IMR-90 (cell line): ENCODE results near the gene PI4K2B. TPM values are rescaled to one million over a fixed set of nuclear protein-coding genes. Genes with fewer than 3 reads are reported as not detected.

Experiments
- ATAC-seq: fragments of 200-7000 bp; cut with Tn5 transposase; 2 replicates; pipeline ENCODE4 v1.9.1; 2020; ENCODE audit warnings: low read depth, mild to moderate bottlenecking, moderate library complexity
- BruUV-seq: library from RNA; stranded (reverse); fragments of 400-500 nt; replicated peaks from 2 replicates; lab custom pipeline; 2021; lab: Mats Ljungman, UMichigan
- CTCF ChIA-PET: fragments of 300-600 bp; formaldehyde crosslinking; extraction: SDS; loops from one replicate; lab custom pipeline; 2021; ENCODE audit warnings: antibody characterized with exemption; lab: Yijun Ruan, JAX
- POLR2A ChIA-PET: fragments of 300-600 bp; sonication (Branson Sonifier 250); formaldehyde crosslinking; loops from one replicate; lab custom pipeline; 2022; ENCODE audit warnings: antibody characterized with exemption; ENCODE audit not compliant: unreplicated experiment; lab: Charles Lee
- DNase-seq: peaks from one replicate; pipeline ENCODE4 v3.0.0; 2013
- H2AFZ ChIP-seq: replicated peaks from 2 replicates; pipeline ENCODE3; 2013; ENCODE audit warnings: low read length, mild to moderate bottlenecking; ENCODE audit not compliant: poor library complexity
- H2AK5ac ChIP-seq: 2 replicates; pipeline ENCODE4 v1.6.1; 2013; ENCODE audit warnings: low read depth, low read length, inconsistent platforms
- H2AK9ac ChIP-seq: replicated peaks from 2 replicates; pipeline ENCODE3; 2013; ENCODE audit warnings: mild to moderate bottlenecking, low read depth, low read length, moderate library complexity; ENCODE audit not compliant: poor library complexity
- H2BK120ac ChIP-seq: 2 replicates; pipeline ENCODE4 v1.6.1; 2013; ENCODE audit warnings: low read depth, low read length, inconsistent platforms
- H2BK15ac ChIP-seq: 3 replicates; pipeline ENCODE4 v1.6.1; 2013; ENCODE audit warnings: low read depth, low read length, inconsistent platforms
- H2BK20ac ChIP-seq: 2 replicates; pipeline ENCODE4 v1.6.1; 2013; ENCODE audit warnings: low read depth, mild to moderate bottlenecking, inconsistent platforms, low read length, moderate library complexity
- H2BK5ac ChIP-seq: 2 replicates; pipeline ENCODE4 v1.6.1; 2013; ENCODE audit warnings: mild to moderate bottlenecking, low read depth, low read length, inconsistent platforms; ENCODE audit not compliant: poor library complexity, severe bottlenecking
- H3K14ac ChIP-seq: replicated peaks from 2 replicates; pipeline ENCODE4 v1.6.1; 2013; ENCODE audit warnings: low read depth, low read length, inconsistent platforms
- H3K18ac ChIP-seq: 2 replicates; pipeline ENCODE4 v1.6.1; 2013; ENCODE audit warnings: low read depth, low read length, control low read depth
- H3K23ac ChIP-seq: 2 replicates; pipeline ENCODE4 v1.6.1; 2013; ENCODE audit warnings: low read depth, low read length, inconsistent platforms
- H3K27ac ChIP-seq: 2 replicates; pipeline ENCODE4 v1.5.1; 2013; ENCODE audit warnings: mild to moderate bottlenecking, control low read depth, low read length; ENCODE audit not compliant: insufficient read depth
- H3K27me3 ChIP-seq: 2 replicates; pipeline ENCODE4 v1.6.1; 2013; ENCODE audit warnings: low read length; ENCODE audit not compliant: control insufficient read depth, insufficient read depth
- H3K36me3 ChIP-seq: 2 replicates; pipeline ENCODE4 v1.6.1; 2013; ENCODE audit warnings: low read length, mixed read lengths; ENCODE audit not compliant: control insufficient read depth, insufficient read depth
- H3K4ac ChIP-seq: 2 replicates; pipeline ENCODE4 v1.6.1; 2013; ENCODE audit warnings: low read depth, low read length, inconsistent platforms
- H3K4me1 ChIP-seq: 2 replicates; pipeline ENCODE4 v1.6.1; 2013; ENCODE audit warnings: low read length, mixed read lengths; ENCODE audit not compliant: control insufficient read depth, insufficient read depth
- H3K4me2 ChIP-seq: 2 replicates; pipeline ENCODE4 v1.6.1; 2013; ENCODE audit warnings: low read depth, mild to moderate bottlenecking, control low read depth, low read length, moderate library complexity
- H3K4me3 ChIP-seq: 2 replicates; pipeline ENCODE4 v1.5.1; 2013; ENCODE audit warnings: low read depth, mild to moderate bottlenecking, control low read depth, low read length, moderate library complexity; ENCODE audit not compliant: insufficient read depth
- H3K56ac ChIP-seq: 2 replicates; pipeline ENCODE4 v1.6.1; 2013; ENCODE audit warnings: low read length, inconsistent platforms; ENCODE audit not compliant: insufficient read depth; ENCODE audit errors: extremely low read depth
- H3K79me1 ChIP-seq, 2 experiments: 2 replicates each; pipeline ENCODE4 v1.6.1; 2013; ENCODE audit warnings: low read length in 2 of 2, inconsistent platforms in 1 of 2, low read depth in 1 of 2
- H3K9ac ChIP-seq: 2 replicates; pipeline ENCODE4 v1.6.1; 2013; ENCODE audit warnings: low read depth, low read length, control low read depth
- H3K9me1 ChIP-seq: 2 replicates; pipeline ENCODE4 v1.6.1; 2013; ENCODE audit warnings: low read length, inconsistent platforms; ENCODE audit not compliant: insufficient read depth
- H3K9me3 ChIP-seq: 2 replicates; pipeline ENCODE4 v1.6.1; 2013; ENCODE audit warnings: low read length; ENCODE audit not compliant: control insufficient read depth, insufficient read depth
- H4K20me1 ChIP-seq: 2 replicates; pipeline ENCODE4 v1.6.1; 2013; ENCODE audit warnings: low read length, inconsistent platforms; ENCODE audit not compliant: insufficient read depth
- H4K5ac ChIP-seq: 2 replicates; pipeline ENCODE4 v1.6.1; 2013; ENCODE audit warnings: mild to moderate bottlenecking, low read depth, low read length, control low read depth
- H4K8ac ChIP-seq, 2 experiments: 2 replicates each; pipeline ENCODE4 v1.6.1; 2013; ENCODE audit warnings: low read depth in 2 of 2, low read length in 2 of 2, control low read depth in 1 of 2, inconsistent platforms in 1 of 2
- H4K91ac ChIP-seq: 2 replicates; pipeline ENCODE4 v1.6.1; 2013; ENCODE audit warnings: low read depth, low read length, inconsistent platforms; ENCODE audit not compliant: insufficient read depth
- BHLHE40 ChIP-seq: fragments of 150-350 bp; IDR thresholded peaks from 2 replicates; pipeline ENCODE4 v1.6.1; 2016; ENCODE audit warnings: mild to moderate bottlenecking, low read depth, low read length
- CHD1 ChIP-seq: IDR thresholded peaks from 2 replicates; pipeline ENCODE4 v1.6.1; 2012; ENCODE audit warnings: low read depth, low read length, improper control_type of control experiment
- ELK1 ChIP-seq: fragments of 150-350 bp; IDR thresholded peaks from 2 replicates; pipeline ENCODE4 v1.6.1; 2016; ENCODE audit warnings: low read depth, mild to moderate bottlenecking, low read length, moderate library complexity, borderline replicate concordance
- POLR2A ChIP-seq: IDR thresholded peaks from 2 replicates; pipeline ENCODE4 v1.6.1; 2012; ENCODE audit warnings: mild to moderate bottlenecking, low read depth, low read length
- RAD21 ChIP-seq: IDR thresholded peaks from 2 replicates; pipeline ENCODE4 v1.6.1; 2012; ENCODE audit warnings: low read length, improper control_type of control experiment
- USF2 ChIP-seq: fragments of 150-350 bp; IDR thresholded peaks from 2 replicates; pipeline ENCODE4 v1.6.1; 2017; ENCODE audit warnings: mild to moderate bottlenecking, antibody characterized with exemption, low read length, low read depth
- WGBS, 2 experiments: methylation state at CpG; one replicate each; pipeline versions ENCODE4 v1.1.5 to v1.1.7; 2013; ENCODE audit warnings: missing lambda C conversion rate in 2 of 2; ENCODE audit not compliant: insufficient read length in 1 of 2; ENCODE audit errors: extremely low coverage in 2 of 2; 5-methylcytosine and 5-hydroxymethylcytosine counted together
- dilution Hi-C: fragments of 300-500 bp; cut with HindIII; formaldehyde crosslinking; loops from one replicate; pipeline ENCODE4 v1.14.3; 2018; ENCODE audit warnings: low sequenced_read_pairs; ENCODE audit not compliant: unreplicated experiment
- in situ Hi-C: fragments of 300-500 bp; cut with MboI; formaldehyde crosslinking; loops from 3 replicates; pipeline ENCODE4 v1.14.3; 2019; ENCODE audit warnings: low sequenced_read_pairs, inconsistent platforms, mixed read lengths
- intact Hi-C: fragments of 100-400 bp; cut with micrococcal nuclease; formaldehyde crosslinking; loops from 2 replicates; pipeline ENCODE4 v1.10.0; 2022
- polyA plus RNA-seq, 3 experiments: library from polyadenylated mRNA; depleted of rRNA; stranded (reverse); fragments of >200 nt; gene quantifications; 2 replicates each; pipeline ENCODE4 v1.2.3, GENCODE V29; 2012; ENCODE audit warnings: low replicate concordance in 1 of 3
- total RNA-seq: library from RNA; depleted of rRNA; stranded (reverse); fragments of >200 nt; gene quantifications from 2 replicates; pipeline ENCODE4 v1.2.3, GENCODE V29; 2012
- TF ChIP-seq, protein P1 (sequence below): conservative IDR thresholded peaks from 2 replicates; pipeline ENCODE4 v1.5.1; 2012; ENCODE audit warnings: mild to moderate bottlenecking, low read depth, low read length, improper control_type of control experiment

PI4K2B gene
- total and polyA plus RNA-seq, 2 of the 4 experiments (the other 2 are of a cell fraction): 6.5 to 7.6 TPM

- dilution Hi-C loops: no loop called here
- Histone ChIP-seq H3K27ac (no peak overlapping the region), H3K56ac (no peak overlapping the region), H3K4me1 (no peaks in the 10 kb centered on the region), H3K79me1 (no peaks in the 10 kb centered on the region), H3K9me1 (no peaks in the 10 kb centered on the region), H3K4ac (no peak overlapping the region), H3K18ac (no peak overlapping the region), H2AK9ac (no peak overlapping the region), H4K8ac (no peak overlapping the region), H2AK5ac (no peak overlapping the region), H2BK120ac (no peak overlapping the region), H2AFZ (no peak overlapping the region), H3K9me3 (no peaks in the 10 kb centered on the region), H3K4me3 (no peak overlapping the region), H3K9ac (no peak overlapping the region), H2BK15ac (no peak overlapping the region), H4K20me1 (no peaks in the 10 kb centered on the region), H2BK5ac (no peak overlapping the region), H3K36me3 (no peaks in the 10 kb centered on the region), H4K5ac (no peak overlapping the region), H4K91ac (no peak overlapping the region), H3K4me2 (no peak overlapping the region), H3K14ac (no peak overlapping the region), H3K23ac (no peak overlapping the region), H3K27me3 (no peaks in the 10 kb centered on the region; the same call in 1 of the 2 replicates), H2BK20ac (no peak overlapping the region)
- no peak for ATAC-seq
- WGBS, 2 experiments: no CpG with 5 or more reads among the region's 2 CpGs
- POLR2A ChIA-PET: no interaction called here
- BruUV-seq: no TSS peak
- DNase-seq: no peak
- in situ Hi-C loops: no loop called here
- intact Hi-C loops: no loop called here
- TF ChIP-seq BHLHE40 (no peak), USF2 (no peak), RAD21 (no peak), ELK1 (no peak), POLR2A (no peak), CHD1 (no peak)
- TF ChIP-seq, protein P1, sequence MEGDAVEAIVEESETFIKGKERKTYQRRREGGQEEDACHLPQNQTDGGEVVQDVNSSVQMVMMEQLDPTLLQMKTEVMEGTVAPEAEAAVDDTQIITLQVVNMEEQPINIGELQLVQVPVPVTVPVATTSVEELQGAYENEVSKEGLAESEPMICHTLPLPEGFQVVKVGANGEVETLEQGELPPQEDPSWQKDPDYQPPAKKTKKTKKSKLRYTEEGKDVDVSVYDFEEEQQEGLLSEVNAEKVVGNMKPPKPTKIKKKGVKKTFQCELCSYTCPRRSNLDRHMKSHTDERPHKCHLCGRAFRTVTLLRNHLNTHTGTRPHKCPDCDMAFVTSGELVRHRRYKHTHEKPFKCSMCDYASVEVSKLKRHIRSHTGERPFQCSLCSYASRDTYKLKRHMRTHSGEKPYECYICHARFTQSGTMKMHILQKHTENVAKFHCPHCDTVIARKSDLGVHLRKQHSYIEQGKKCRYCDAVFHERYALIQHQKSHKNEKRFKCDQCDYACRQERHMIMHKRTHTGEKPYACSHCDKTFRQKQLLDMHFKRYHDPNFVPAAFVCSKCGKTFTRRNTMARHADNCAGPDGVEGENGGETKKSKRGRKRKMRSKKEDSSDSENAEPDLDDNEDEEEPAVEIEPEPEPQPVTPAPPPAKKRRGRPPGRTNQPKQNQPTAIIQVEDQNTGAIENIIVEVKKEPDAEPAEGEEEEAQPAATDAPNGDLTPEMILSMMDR: no peak
- CTCF ChIA-PET: interaction anchor here (1.0 kb wide), 1 partner anchor 122 kb away, joined by 3 read pairs; the partner anchor contains the start of gene ZCCHC4
Measured at GRCh38 chr4:25190407-25190806, 43.4 kb upstream of the PI4K2B start.
